H9 (cell line): ENCODE measurements around the gene HS3ST2. TPM values are rescaled to one million over a fixed set of nuclear protein-coding genes. Genes with fewer than 3 reads are reported as not detected.

Experiments
- DNase-seq: peaks from one replicate; pipeline ENCODE4 v3.0.0-alpha.2; 2017
- H2AFZ ChIP-seq: one replicate; pipeline ENCODE4 v1.6.1; 2013; ENCODE audit warnings: mild to moderate bottlenecking, low read length, control low read depth, moderate library complexity
- H2AK5ac ChIP-seq: 2 replicates; pipeline ENCODE4 v1.6.1; 2013; ENCODE audit warnings: low read length, control low read depth, mixed read lengths; ENCODE audit not compliant: insufficient read length
- H2BK120ac ChIP-seq: one replicate; pipeline ENCODE4 v1.6.1; 2013; ENCODE audit warnings: low read depth, mild to moderate bottlenecking, low read length, control low read depth, inconsistent platforms; ENCODE audit not compliant: poor library complexity, severe bottlenecking
- H2BK12ac ChIP-seq: 2 replicates; pipeline ENCODE4 v1.6.1; 2013; ENCODE audit warnings: low read length, control low read depth, mixed read lengths, low read depth; ENCODE audit not compliant: insufficient read length
- H2BK15ac ChIP-seq: 2 replicates; pipeline ENCODE4 v1.6.1; 2013; ENCODE audit warnings: low read depth, low read length, control low read depth
- H2BK20ac ChIP-seq: one replicate; pipeline ENCODE4 v1.6.1; 2013; ENCODE audit warnings: low read depth, mild to moderate bottlenecking, low read length, control low read depth, inconsistent platforms; ENCODE audit not compliant: poor library complexity, severe bottlenecking
- H2BK5ac ChIP-seq: 2 replicates; pipeline ENCODE4 v1.6.1; 2013; ENCODE audit warnings: low read length, control low read depth, mixed read lengths; ENCODE audit not compliant: insufficient read length
- H3K14ac ChIP-seq: 2 replicates; pipeline ENCODE4 v1.6.1; 2013; ENCODE audit warnings: low read length, control low read depth; ENCODE audit not compliant: insufficient read depth
- H3K18ac ChIP-seq: 2 replicates; pipeline ENCODE4 v1.6.1; 2013; ENCODE audit warnings: low read depth, mild to moderate bottlenecking, mixed read lengths, low read length, control low read depth; ENCODE audit not compliant: insufficient read length
- H3K23ac ChIP-seq: 2 replicates; pipeline ENCODE4 v1.6.1; 2013; ENCODE audit warnings: low read length, control low read depth, mixed read lengths, low read depth; ENCODE audit not compliant: insufficient read length
- H3K23me2 ChIP-seq: 2 replicates; pipeline ENCODE4 v1.6.1; 2013; ENCODE audit warnings: low read depth, mild to moderate bottlenecking, mixed read lengths, low read length, control low read depth; ENCODE audit not compliant: insufficient read length, poor library complexity, severe bottlenecking
- H3K27ac ChIP-seq: 2 replicates; pipeline ENCODE4 v1.5.1; 2013; ENCODE audit warnings: low read length, control low read depth, mixed read lengths, low read depth; ENCODE audit not compliant: insufficient read length
- H3K27me3 ChIP-seq: 2 replicates; pipeline ENCODE4 v1.6.1; 2013; ENCODE audit warnings: low read length, control low read depth, inconsistent platforms; ENCODE audit not compliant: insufficient read depth
- H3K4ac ChIP-seq: 2 replicates; pipeline ENCODE4 v1.6.1; 2013; ENCODE audit warnings: low read depth, mild to moderate bottlenecking, control low read depth, inconsistent platforms, low read length, moderate library complexity
- H3K4me1 ChIP-seq: 2 replicates; pipeline ENCODE4 v1.6.1; 2013; ENCODE audit warnings: low read length, control low read depth, inconsistent platforms; ENCODE audit not compliant: insufficient read depth
- H3K4me2 ChIP-seq: 2 replicates; pipeline ENCODE4 v1.6.1; 2013; ENCODE audit warnings: low read length, control low read depth, mixed read lengths; ENCODE audit not compliant: insufficient read length, insufficient read depth
- H3K56ac ChIP-seq: 2 replicates; pipeline ENCODE4 v1.6.1; 2013; ENCODE audit warnings: low read depth, mild to moderate bottlenecking, mixed read lengths, low read length, control low read depth; ENCODE audit not compliant: insufficient read length
- H3K79me1 ChIP-seq: 2 replicates; pipeline ENCODE4 v1.6.1; 2013; ENCODE audit warnings: low read depth, mild to moderate bottlenecking, moderate library complexity, low read length, control low read depth, inconsistent platforms; ENCODE audit not compliant: insufficient read depth, poor library complexity, severe bottlenecking
- H3K79me2 ChIP-seq: 2 replicates; pipeline ENCODE4 v1.6.1; 2013; ENCODE audit warnings: low read length, control low read depth, inconsistent platforms; ENCODE audit not compliant: insufficient read depth
- H3K9ac ChIP-seq: 2 replicates; pipeline ENCODE4 v1.6.1; 2013; ENCODE audit warnings: low read length, control low read depth, mixed read lengths; ENCODE audit not compliant: insufficient read length; ENCODE audit errors: extremely low read depth
- H3K9me3 ChIP-seq: one replicate; pipeline ENCODE4 v1.6.1; 2013; ENCODE audit warnings: low read depth, low read length, inconsistent platforms; ENCODE audit not compliant: control insufficient read depth
- H3T11ph ChIP-seq: one replicate; pipeline ENCODE4 v1.6.1; 2013; ENCODE audit warnings: mild to moderate bottlenecking, low read length, control low read depth, inconsistent platforms
- H4K20me1 ChIP-seq: one replicate; pipeline ENCODE4 v1.6.1; 2013; ENCODE audit not compliant: control insufficient read depth, insufficient read length, insufficient read depth
- H4K5ac ChIP-seq: 2 replicates; pipeline ENCODE4 v1.6.1; 2013; ENCODE audit warnings: low read depth, mild to moderate bottlenecking, mixed read lengths, low read length, control low read depth; ENCODE audit not compliant: insufficient read length
- H4K8ac ChIP-seq: replicated peaks from 2 replicates; pipeline ENCODE4 v1.6.1; 2013; ENCODE audit warnings: low read length, control low read depth, mixed read lengths, low read depth; ENCODE audit not compliant: insufficient read length
- H4K91ac ChIP-seq: 2 replicates; pipeline ENCODE4 v1.6.1; 2013; ENCODE audit warnings: low read depth, mild to moderate bottlenecking, moderate library complexity, mixed read lengths, low read length, control low read depth; ENCODE audit not compliant: insufficient read length
- H3K27ac Mint-ChIP-seq, 3 experiments: 2 replicates in 2 of 3; 3 replicates in 1 of 3; pipeline ENCODE4 v1.8.0; 2020 to 2021; ENCODE audit warnings: mixed read lengths in 3 of 3, mild to moderate bottlenecking in 1 of 3, moderate library complexity in 1 of 3
- H3K27me3 Mint-ChIP-seq: 2 replicates; pipeline ENCODE4 v1.8.0; 2021; ENCODE audit warnings: low read depth, mild to moderate bottlenecking, moderate library complexity, mixed read lengths
- H3K36me3 Mint-ChIP-seq, 3 experiments: 2 replicates in 2 of 3; 3 replicates in 1 of 3; pipeline ENCODE4 v1.8.0; 2020 to 2021; ENCODE audit warnings: low read depth in 3 of 3, mixed read lengths in 3 of 3; ENCODE audit not compliant: insufficient read depth in 1 of 3
- H3K4me1 Mint-ChIP-seq, 2 experiments: 2 replicates each; pipeline ENCODE4 v1.8.0; 2020; ENCODE audit warnings: mixed read lengths in 2 of 2
- H3K4me3 Mint-ChIP-seq, 2 experiments: 2 replicates in 1 of 2; 3 replicates in 1 of 2; pipeline ENCODE4 v1.8.0; 2020 to 2021; ENCODE audit warnings: mild to moderate bottlenecking in 2 of 2, mixed read lengths in 2 of 2, moderate library complexity in 1 of 2
- H3K9me3 Mint-ChIP-seq, 2 experiments: 2 replicates in 1 of 2; 3 replicates in 1 of 2; pipeline ENCODE4 v1.8.0; 2020; ENCODE audit warnings: mild to moderate bottlenecking in 2 of 2, mixed read lengths in 2 of 2, moderate library complexity in 1 of 2
- WGBS: extraction: QIAGEN DNeasy Blood & Tissue Kit; methylation state at CpG from one replicate; pipeline ENCODE4 v1.1.7; 2013; ENCODE audit warnings: missing lambda C conversion rate, low lambda C conversion rate, mixed read lengths; ENCODE audit not compliant: insufficient read length; ENCODE audit errors: extremely low coverage; 5-methylcytosine and 5-hydroxymethylcytosine counted together
- total RNA-seq: library from RNA; stranded (reverse); gene quantifications from 2 replicates; pipeline ENCODE4 v1.2.1, GENCODE V29; 2021
- TF ChIP-seq, protein P1 (sequence below): fragments of 200-600 bp; sonication (generic); conservative IDR thresholded peaks from 3 replicates; pipeline ENCODE4 v1.8.0; 2021; ENCODE audit warnings: antibody characterized with exemption, mild to moderate bottlenecking

The HS3ST2 gene
- total RNA-seq, 1 experiment from 2014 or later = 3.1 TPM

DNA sequence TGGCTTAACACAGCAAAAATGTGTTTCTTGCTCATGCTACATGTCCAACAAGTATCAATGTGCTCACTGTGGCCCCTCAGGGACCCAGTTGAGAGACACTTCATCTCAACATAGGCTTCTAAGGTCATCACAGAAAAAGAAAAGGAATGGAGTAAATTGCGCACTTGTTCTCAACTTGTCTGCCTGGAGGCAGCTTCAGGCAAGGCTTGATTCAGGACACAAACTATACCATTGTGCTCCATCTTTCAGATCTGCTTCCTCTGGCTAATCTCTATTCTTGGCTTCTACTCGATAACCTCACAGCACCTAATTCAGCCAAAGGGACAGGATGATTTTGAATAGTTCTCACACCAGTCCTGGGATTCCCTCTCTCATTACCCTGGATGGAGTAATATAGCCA is 35.6 kb downstream of the HS3ST2 start:
- no peaks in the 10 kb centered on the region for H3K36me3 Mint-ChIP-seq
- H3K27me3 Mint-ChIP-seq = peaks cover 2% of the 10 kb centered on the region; the same call in 1 of the 2 replicates
- H3K27ac ChIP-seq = no peak overlapping the region
- H2BK20ac ChIP-seq = no peak overlapping the region
- no peaks in the 10 kb centered on the region for H3K79me1 ChIP-seq
- no peak overlapping the region for H3K4me2 ChIP-seq
- no peak overlapping the region for H3K18ac ChIP-seq
- peak overlapping the region; percentile 36 for H2AK5ac ChIP-seq
- no peak overlapping the region for H3K4me3 Mint-ChIP-seq
- no peak for DNase-seq
- H3K4me1 Mint-ChIP-seq = peaks cover 14 to 15% of the 10 kb centered on the region in 2 experiments
- H2AFZ ChIP-seq = no peak overlapping the region
- H3K23me2 ChIP-seq = no peaks in the 10 kb centered on the region
- WGBS = no CpG with 5 or more reads among the region's 2 CpGs
- H2BK5ac ChIP-seq = no peak overlapping the region
- TF ChIP-seq, protein P1, sequence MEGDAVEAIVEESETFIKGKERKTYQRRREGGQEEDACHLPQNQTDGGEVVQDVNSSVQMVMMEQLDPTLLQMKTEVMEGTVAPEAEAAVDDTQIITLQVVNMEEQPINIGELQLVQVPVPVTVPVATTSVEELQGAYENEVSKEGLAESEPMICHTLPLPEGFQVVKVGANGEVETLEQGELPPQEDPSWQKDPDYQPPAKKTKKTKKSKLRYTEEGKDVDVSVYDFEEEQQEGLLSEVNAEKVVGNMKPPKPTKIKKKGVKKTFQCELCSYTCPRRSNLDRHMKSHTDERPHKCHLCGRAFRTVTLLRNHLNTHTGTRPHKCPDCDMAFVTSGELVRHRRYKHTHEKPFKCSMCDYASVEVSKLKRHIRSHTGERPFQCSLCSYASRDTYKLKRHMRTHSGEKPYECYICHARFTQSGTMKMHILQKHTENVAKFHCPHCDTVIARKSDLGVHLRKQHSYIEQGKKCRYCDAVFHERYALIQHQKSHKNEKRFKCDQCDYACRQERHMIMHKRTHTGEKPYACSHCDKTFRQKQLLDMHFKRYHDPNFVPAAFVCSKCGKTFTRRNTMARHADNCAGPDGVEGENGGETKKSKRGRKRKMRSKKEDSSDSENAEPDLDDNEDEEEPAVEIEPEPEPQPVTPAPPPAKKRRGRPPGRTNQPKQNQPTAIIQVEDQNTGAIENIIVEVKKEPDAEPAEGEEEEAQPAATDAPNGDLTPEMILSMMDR = no peak
- H3K9me3 ChIP-seq = no peaks in the 10 kb centered on the region
- no peak overlapping the region for H3K56ac ChIP-seq
- no peak overlapping the region for H2BK15ac ChIP-seq
- H3T11ph ChIP-seq = no peak overlapping the region
- no peak overlapping the region for H3K23ac ChIP-seq
- no peak overlapping the region for H3K14ac ChIP-seq
- H3K4ac ChIP-seq = no peak overlapping the region
- no peak overlapping the region for H4K8ac ChIP-seq
- H4K20me1 ChIP-seq = no peaks in the 10 kb centered on the region
- no peaks in the 10 kb centered on the region for H3K9me3 Mint-ChIP-seq
- H2BK120ac ChIP-seq = no peak overlapping the region
- H3K4me1 ChIP-seq = peaks cover 10% of the 10 kb centered on the region; the same call in 1 of the 2 replicates
- H3K79me2 ChIP-seq = no peaks in the 10 kb centered on the region
- no peak overlapping the region for H4K91ac ChIP-seq
- H2BK12ac ChIP-seq = no peak overlapping the region
- H4K5ac ChIP-seq = no peak overlapping the region
- H3K9ac ChIP-seq = no peak overlapping the region
- H3K27ac Mint-ChIP-seq = no peak overlapping the region
- no peaks in the 10 kb centered on the region for H3K27me3 ChIP-seq
